H1 (cell line): Measurements from ENCODE around the gene DERL3. TPM values are rescaled to one million over a fixed set of nuclear protein-coding genes. Genes with fewer than 3 reads are reported as not detected.

Experiments used
- CTCF ChIA-PET: fragments of 300-600 bp; sonication (Branson Sonifier 250); formaldehyde crosslinking; loops from one replicate; lab custom pipeline; 2021; ENCODE audit not compliant: partially characterized antibody; lab: Charles Lee
- POLR2A ChIA-PET: fragments of 300-600 bp; sonication (Branson Sonifier 250); formaldehyde crosslinking; loops from one replicate; lab custom pipeline; 2021; ENCODE audit warnings: inconsistent platforms; ENCODE audit not compliant: partially characterized antibody; lab: Charles Lee
- DNase-seq, 2 experiments: peaks; one replicate each; pipeline versions ENCODE4 v3.0.0 to v3.0.0-alpha.2; 2010 to 2022; ENCODE audit warnings: low spot score in 2 of 2, low read depth in 1 of 2, mixed read lengths in 1 of 2
- FAIRE-seq: peaks from 2 replicates; lab custom pipeline; 2011; peaks lifted over from hg19 to GRCh38; lab: Jason Lieb, UNC
- H2AFZ ChIP-seq: 2 replicates; pipeline ENCODE4 v1.8.1; 2012; ENCODE audit warnings: low read length, inconsistent platforms
- H2AK5ac ChIP-seq: 2 replicates; pipeline ENCODE4 v1.6.1; 2013; ENCODE audit warnings: low read depth, low read length
- H2BK120ac ChIP-seq: replicated peaks from 2 replicates; pipeline ENCODE3; 2013; ENCODE audit warnings: low read depth, low read length, inconsistent platforms
- H2BK12ac ChIP-seq: 2 replicates; pipeline ENCODE4 v1.6.1; 2013; ENCODE audit warnings: low read depth, low read length
- H2BK15ac ChIP-seq: 2 replicates; pipeline ENCODE4 v1.6.1; 2013; ENCODE audit warnings: low read length
- H2BK20ac ChIP-seq: 2 replicates; pipeline ENCODE4 v1.6.1; 2013; ENCODE audit warnings: low read length
- H2BK5ac ChIP-seq: 2 replicates; pipeline ENCODE4 v1.6.1; 2013; ENCODE audit warnings: low read depth, low read length
- H3K14ac ChIP-seq: 2 replicates; pipeline ENCODE4 v1.6.1; 2013; ENCODE audit warnings: inconsistent platforms; ENCODE audit not compliant: insufficient read length
- H3K18ac ChIP-seq: 2 replicates; pipeline ENCODE4 v1.6.1; 2013; ENCODE audit warnings: low read length; ENCODE audit errors: extremely low read depth
- H3K23ac ChIP-seq: 2 replicates; pipeline ENCODE4 v1.6.1; 2013; ENCODE audit warnings: inconsistent platforms; ENCODE audit not compliant: insufficient read length
- H3K23me2 ChIP-seq: 2 replicates; pipeline ENCODE4 v1.6.1; 2013; ENCODE audit warnings: low read depth, low read length
- H3K27ac ChIP-seq: 2 replicates; pipeline ENCODE4 v1.6.1; 2011; ENCODE audit warnings: low read depth, low read length, inconsistent platforms
- H3K27me3 ChIP-seq, 4 experiments: replicated peaks in 1 of 4; 1 replicate in 1 of 4; 2 replicates in 3 of 4; pipeline versions ENCODE4 v1.6.1 to v1.8.1; 2011 to 2013; ENCODE audit warnings: low read length in 3 of 4, mild to moderate bottlenecking in 3 of 4, inconsistent platforms in 2 of 4, mixed read lengths in 2 of 4, moderate library complexity in 1 of 4; ENCODE audit not compliant: control insufficient read depth in 3 of 4, insufficient read depth in 3 of 4; ENCODE audit errors: extremely low read depth in 1 of 4
- H3K36me3 ChIP-seq, 4 experiments: 2 replicates each; pipeline versions ENCODE4 v1.6.1 to v1.8.1; 2011 to 2013; ENCODE audit warnings: mild to moderate bottlenecking in 4 of 4, low read length in 3 of 4, moderate library complexity in 2 of 4, control low read depth in 1 of 4, inconsistent platforms in 1 of 4; ENCODE audit not compliant: insufficient read depth in 4 of 4, control insufficient read depth in 2 of 4
- H3K4ac ChIP-seq: replicated peaks from 2 replicates; pipeline ENCODE3; 2013; ENCODE audit warnings: low read length, low read depth, mixed read lengths, inconsistent platforms; ENCODE audit not compliant: insufficient read length
- H3K4me1 ChIP-seq, 4 experiments: replicated peaks in 1 of 4; 1 replicate in 1 of 4; 2 replicates in 3 of 4; pipeline versions ENCODE4 v1.6.1 to v1.8.1; 2011 to 2013; ENCODE audit warnings: low read length in 3 of 4, inconsistent platforms in 2 of 4, mixed read lengths in 1 of 4; ENCODE audit not compliant: insufficient read depth in 4 of 4, control insufficient read depth in 3 of 4
- H3K4me2 ChIP-seq, 2 experiments: 2 replicates each; pipeline versions ENCODE4 v1.6.1 to v1.8.1; 2011 to 2013; ENCODE audit warnings: low read depth in 2 of 2, low read length in 2 of 2, control low read depth in 1 of 2, inconsistent platforms in 1 of 2, mild to moderate bottlenecking in 1 of 2; ENCODE audit not compliant: insufficient read depth in 1 of 2
- H3K4me3 ChIP-seq, 4 experiments: fragments of 200-600, 300-600 bp in 1 of 4; sonication (generic), shearing (Covaris generic), sonication (Bioruptor Twin) in 1 of 4; 2 replicates each; pipeline versions ENCODE4 v1.5.1 to v1.8.1; 2011 to 2016; ENCODE audit warnings: low read length in 4 of 4, low read depth in 3 of 4, control low read depth in 2 of 4, inconsistent platforms in 2 of 4, mild to moderate bottlenecking in 2 of 4, mixed read lengths in 1 of 4, moderate library complexity in 1 of 4; ENCODE audit not compliant: insufficient read depth in 2 of 4; ENCODE audit errors: extremely low read depth in 1 of 4
- H3K56ac ChIP-seq: replicated peaks from 2 replicates; pipeline ENCODE3; 2013; ENCODE audit warnings: low read depth, mild to moderate bottlenecking, mixed read lengths, low read length, inconsistent platforms; ENCODE audit not compliant: insufficient read length
- H3K79me1 ChIP-seq: 2 replicates; pipeline ENCODE4 v1.6.1; 2013; ENCODE audit warnings: low read depth, low read length, control low read depth
- H3K79me2 ChIP-seq, 2 experiments: 2 replicates each; pipeline versions ENCODE4 v1.6.1 to v1.8.1; 2012 to 2013; ENCODE audit warnings: low read length in 2 of 2, mild to moderate bottlenecking in 2 of 2, inconsistent platforms in 1 of 2; ENCODE audit not compliant: insufficient read depth in 2 of 2, control insufficient read depth in 1 of 2
- H3K9ac ChIP-seq, 4 experiments: replicated peaks in 1 of 4; 1 replicate in 1 of 4; 2 replicates in 3 of 4; pipeline versions ENCODE4 v1.6.1 to v1.8.1; 2011 to 2013; ENCODE audit warnings: low read depth in 3 of 4, low read length in 3 of 4, control low read depth in 2 of 4, mild to moderate bottlenecking in 2 of 4, moderate library complexity in 2 of 4, inconsistent platforms in 1 of 4; ENCODE audit errors: extremely low read depth in 1 of 4
- H3K9me3 ChIP-seq, 2 experiments: 2 replicates each; pipeline versions ENCODE4 v1.6.1 to v1.8.1; 2012 to 2013; ENCODE audit warnings: mild to moderate bottlenecking in 2 of 2, moderate library complexity in 2 of 2, control low read depth in 1 of 2, inconsistent platforms in 1 of 2, low read depth in 1 of 2, low read length in 1 of 2, mixed read lengths in 1 of 2; ENCODE audit not compliant: insufficient read depth in 2 of 2
- H4K20me1 ChIP-seq, 2 experiments: replicated peaks in 1 of 2; 2 replicates each; pipeline versions ENCODE3 to v1.8.1; 2011 to 2013; ENCODE audit warnings: inconsistent platforms in 2 of 2, low read length in 2 of 2, mild to moderate bottlenecking in 1 of 2; ENCODE audit not compliant: insufficient read depth in 2 of 2, control insufficient read depth in 1 of 2
- H4K5ac ChIP-seq: 2 replicates; pipeline ENCODE4 v1.6.1; 2013; ENCODE audit warnings: low read length, low read depth, mixed read lengths, inconsistent platforms; ENCODE audit not compliant: insufficient read length
- H4K8ac ChIP-seq: 2 replicates; pipeline ENCODE4 v1.8.0; 2013; ENCODE audit warnings: mild to moderate bottlenecking, moderate library complexity, low read length, inconsistent platforms; ENCODE audit not compliant: insufficient read depth; ENCODE audit errors: extremely low read depth
- H4K91ac ChIP-seq: replicated peaks from 2 replicates; pipeline ENCODE3; 2013; ENCODE audit warnings: low read length, mixed read lengths, inconsistent platforms; ENCODE audit not compliant: insufficient read length
- CHD1 ChIP-seq: IDR thresholded peaks from 2 replicates; pipeline ENCODE4 v1.6.1; 2012; ENCODE audit warnings: low read depth, low read length, improper control_type of control experiment
- CHD2 ChIP-seq: IDR thresholded peaks from 2 replicates; pipeline ENCODE4 v1.6.1; 2012; ENCODE audit warnings: low read length, improper control_type of control experiment
- KDM4A ChIP-seq: IDR thresholded peaks from one replicate; pipeline ENCODE4 v1.7.1; 2012; ENCODE audit warnings: low read depth, mild to moderate bottlenecking, moderate library complexity, low read length, inconsistent platforms; ENCODE audit not compliant: severe bottlenecking
- PHF8 ChIP-seq: fragments of 200-600 bp; sonication (generic); conservative IDR thresholded peaks from 2 replicates; pipeline ENCODE4 v1.7.1; 2012; ENCODE audit warnings: low read depth, mild to moderate bottlenecking, inconsistent platforms, low read length, moderate library complexity
- RAD21 ChIP-seq, 2 experiments: IDR thresholded peaks in 1 of 2; conservative IDR thresholded peaks in 1 of 2; 2 replicates each; pipeline ENCODE4 v1.6.1; 2011; ENCODE audit warnings: low read depth in 2 of 2, low read length in 2 of 2, improper control_type of control experiment in 1 of 2, inconsistent platforms in 1 of 2, mild to moderate bottlenecking in 1 of 2, moderate library complexity in 1 of 2
- RNF2 ChIP-seq: fragments of 200-900, 300-1000 bp; sonication (generic); IDR thresholded peaks from 2 replicates; pipeline ENCODE4 v1.7.1; 2016; ENCODE audit warnings: borderline replicate concordance, low read depth, mild to moderate bottlenecking, antibody characterized with exemption, low read length; ENCODE audit not compliant: poor library complexity, severe bottlenecking; ENCODE audit errors: missing control alignments
- SIRT6 ChIP-seq: IDR thresholded peaks from one replicate; pipeline ENCODE4 v1.7.1; 2012; ENCODE audit warnings: low read length, inconsistent platforms
- TAF7 ChIP-seq: optimal IDR thresholded peaks from 2 replicates; pipeline ENCODE3; 2011; ENCODE audit warnings: low read depth, mild to moderate bottlenecking, inconsistent platforms, low read length, moderate library complexity, borderline replicate concordance
- whole genome bisulfite sequencing, 2 experiments: shearing (Covaris generic) in 1 of 2; methylation state at CpG; one replicate each; pipeline versions ENCODE4 v1.1.6 to v1.1.7; 2013 to 2015; ENCODE audit warnings: low lambda C conversion rate in 2 of 2, mixed read lengths in 2 of 2, inconsistent platforms in 1 of 2, low coverage in 1 of 2, missing lambda C conversion rate in 1 of 2; ENCODE audit not compliant: insufficient replicate concordance in 2 of 2, insufficient coverage in 1 of 2, insufficient read length in 1 of 2; ENCODE audit errors: extremely low coverage in 1 of 2, missing lambda C conversion rate in 1 of 2; 5-methylcytosine and 5-hydroxymethylcytosine counted together
- polyA plus RNA-seq, 7 experiments: library from polyadenylated mRNA; depleted of rRNA in 3 of 7; stranded (reverse) in 5 of 7; unstranded in 2 of 7; fragments of >200 nt in 5 of 7; fragments of 200-250 nt in 2 of 7; gene quantifications; 1 replicate in 5 of 7; 2 replicates in 1 of 7; 4 replicates in 1 of 7; pipeline versions ENCODE4 v1.2.1 to v1.2.3, GENCODE V29; 2011 to 2013; ENCODE audit warnings: missing spikeins in 2 of 7, mixed read lengths in 2 of 7
- total RNA-seq: library from RNA; stranded (reverse); fragmentation: NEBNext Ultra II Directional; extraction: Animal tissue kit (Norgen Biotek cat#: 25700); gene quantifications from 2 replicates; pipeline ENCODE4 v1.2.1, GENCODE V29; 2021

DERL3 gene
- total and polyA plus RNA-seq, 2 of the 8 experiments (the other 6 are each of a cell fraction or from before 2014, with no cell fraction given), result 8.7 to 19.5 TPM

DNA sequence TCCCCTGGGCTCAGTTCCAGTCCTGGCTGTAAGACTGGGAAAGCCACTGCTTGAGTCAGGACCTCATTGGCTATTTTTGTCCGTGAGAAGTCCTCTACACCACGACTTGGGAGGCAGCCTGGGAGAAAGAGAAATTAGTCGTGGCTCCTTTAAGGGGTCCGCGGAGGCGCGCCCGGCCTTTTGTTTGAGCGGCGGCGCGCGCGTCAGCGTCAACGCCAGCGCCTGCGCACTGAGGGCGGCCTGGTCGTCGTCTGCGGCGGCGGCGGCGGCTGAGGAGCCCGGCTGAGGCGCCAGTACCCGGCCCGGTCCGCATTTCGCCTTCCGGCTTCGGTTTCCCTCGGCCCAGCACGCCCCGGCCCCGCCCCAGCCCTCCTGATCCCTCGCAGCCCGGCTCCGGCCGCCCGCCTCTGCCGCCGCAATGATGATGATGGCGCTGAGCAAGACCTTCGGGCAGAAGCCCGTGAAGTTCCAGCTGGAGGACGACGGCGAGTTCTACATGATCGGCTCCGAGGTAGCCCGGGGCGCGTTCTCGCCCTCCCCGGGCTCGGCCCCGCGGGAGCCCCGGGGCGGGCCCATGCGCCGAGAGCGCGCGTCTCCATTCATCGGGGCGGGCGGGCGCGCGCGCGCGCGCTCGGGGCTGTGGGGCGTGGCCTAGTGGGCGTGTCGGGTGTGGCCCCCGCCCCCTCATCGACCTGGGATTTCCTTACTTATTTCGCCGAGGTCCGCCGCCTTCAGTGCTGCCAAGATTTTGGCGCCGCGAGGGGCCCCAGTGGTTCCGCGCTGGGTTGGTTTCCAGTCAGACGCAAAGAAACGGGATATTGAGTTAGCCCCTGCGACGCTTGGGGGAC lies 51.8 kb downstream of the DERL3 start, which contains the start of gene SMARCB1:
TSS of gene SMARCB1 (plus strand) at position 215 of the 848 bp plus-strand sequence. CDS start at position 419, 204 bp downstream.
- Histone ChIP-seq H4K8ac (peak within 1 kb of the TSS; percentile 100), H4K5ac (peak within 1 kb of the TSS; percentile 94), H3K9me3 (no peaks in the 10 kb centered on the region), H2BK120ac (no peak within 1 kb of the TSS), H2BK15ac (0 out of 2 replicates have a peak within 1 kb of the TSS, but pooled peaks have one; percentile 25), H3K27ac (peak within 1 kb of the TSS; percentile 98), H3K23ac (no peak within 1 kb of the TSS), H3K36me3 (0 out of 8 replicates have a peak, but pooled peaks cover 0 to 2% (median 0%) of the 10 kb centered on the region in 4 experiments), H2AFZ (peak within 1 kb of the TSS; percentile 76; the same call in 1 of the 2 replicates), H3K27me3 (no peaks in the 10 kb centered on the region), H2BK5ac (peak within 1 kb of the TSS; percentile 90), H3K4me2 (peak within 1 kb of the TSS; percentile 64 to 79), H3K4ac (peak within 1 kb of the TSS; percentile 95), H3K9ac (peak within 1 kb of the TSS; percentile 89 to 96 (median 96)), H3K79me1 (peaks cover 3% of the 10 kb centered on the region; the same call in 1 of the 2 replicates), H3K4me3 (peak within 1 kb of the TSS; percentile 79 to 87 (median 82)), H3K14ac (no peak within 1 kb of the TSS), H3K56ac (peak within 1 kb of the TSS; percentile 97), H2BK20ac (no peak within 1 kb of the TSS), H3K18ac (peak within 1 kb of the TSS; percentile 38), H3K4me1 (peaks cover 0 to 10% (median 4%) of the 10 kb centered on the region in 4 experiments; a peak in 6 of 7 replicates), H4K20me1 (peaks cover 2 to 19% of the 10 kb centered on the region in 2 experiments), H4K91ac (peak within 1 kb of the TSS; percentile 58), H3K23me2 (peaks cover 3% of the 10 kb centered on the region; the same call in 1 of the 2 replicates), H2BK12ac (peak within 1 kb of the TSS; percentile 34), H3K79me2 (peaks cover 22 to 46% of the 10 kb centered on the region in 2 experiments), H2AK5ac (no peak within 1 kb of the TSS)
- WGBS, 2 experiments, result 1% methylated on average over 69 of the region's 97 CpGs; no CpG with 5 or more reads in 1 of the 2 experiments
- FAIRE-seq, result peak; percentile 7
- peak in 1 of 2 experiments; percentile 95 for DNase-seq
- CTCF ChIA-PET, result interaction anchor here (5.1 to 6.4 kb wide), 2 partner anchors 11 to 17 kb away, joined by 42 to 47 read pairs; partner anchors contain the start of genes CHCHD10 and MMP11
- POLR2A ChIA-PET, result interaction anchor here (0.6 to 4.5 kb wide), 10 partner anchors 9 to 94 kb away, joined by 3 to 45 read pairs (median 5); partner anchors contain the start of genes CHCHD10 and MMP11
- TF ChIP-seq RAD21 (IDR thresholded peaks at IDR 0.05 in 1 of 2, conservative IDR thresholded peaks at IDR 0.05 in 1 of 2; ENCODE audit: low read depth in 2 of 2, low read length in 2 of 2) (peak in 1 of 2 experiments; percentile 11; a peak in 1 of 4 replicates), CHD1 (no peak), SIRT6 (no peak), RNF2 (no peak), CHD2 (no peak), TAF7 (peak; percentile 41), KDM4A (peak; percentile 50), PHF8 (peak; percentile 98)
